Stomach smooth muscle (tissue), 2 donors: ENCODE results near the gene ACADVL.

ENCODE experiments used
- H3K27ac ChIP-seq: one replicate; pipeline ENCODE4 v1.7.0; 2013; ENCODE audit warnings: mild to moderate bottlenecking, low read length, inconsistent platforms
- H3K27me3 ChIP-seq, 2 donors: one replicate each; pipeline ENCODE4 v1.7.0; 2013; ENCODE audit warnings: low read length in 2 of 2; ENCODE audit not compliant: insufficient read depth in 2 of 2, control insufficient read depth in 1 of 2
- H3K36me3 ChIP-seq, 2 donors: one replicate each; pipeline ENCODE4 v1.7.0; 2013; ENCODE audit warnings: low read length in 2 of 2; ENCODE audit not compliant: control insufficient read depth in 2 of 2, insufficient read depth in 2 of 2
- H3K4me1 ChIP-seq: one replicate; pipeline ENCODE4 v1.7.0; 2013; ENCODE audit warnings: low read length; ENCODE audit not compliant: control insufficient read depth, insufficient read depth
- H3K4me3 ChIP-seq, 2 donors: one replicate each; pipeline ENCODE4 v1.7.0; 2013; ENCODE audit warnings: low read length in 2 of 2
- H3K9ac ChIP-seq, 2 donors: one replicate each; pipeline ENCODE4 v1.7.0; 2013; ENCODE audit warnings: low read length in 2 of 2, mild to moderate bottlenecking in 1 of 2
- H3K9me3 ChIP-seq, 2 donors: one replicate each; pipeline ENCODE4 v1.7.0; 2013; ENCODE audit warnings: low read length in 2 of 2; ENCODE audit not compliant: control insufficient read depth in 2 of 2
- donor health status: healthy.
- donor health status: Pancreatic carcinoma.

ACADVL gene

GRCh38 chr17:7218758-7219157, 980 bp upstream of the ACADVL start:
- H3K27ac ChIP-seq = peak overlapping the region; percentile 96
- peaks cover 73% of the 10 kb centered on the region for H3K4me1 ChIP-seq
- peak overlapping the region in 1 of 2 donors; percentile 36 for H3K9ac ChIP-seq
- no peaks in the 10 kb centered on the region for H3K27me3 ChIP-seq
- H3K9me3 ChIP-seq = no peaks in the 10 kb centered on the region
- H3K4me3 ChIP-seq = no peak overlapping the region
- peaks cover 16 to 17% of the 10 kb centered on the region in 2 donors for H3K36me3 ChIP-seq

GRCh38 chr17:7219229-7219811, 418 bp upstream of the ACADVL start:
- Histone ChIP-seq H3K4me3 (peak overlapping the region; percentile 87 to 93), H3K27ac (peak overlapping the region; percentile 96), H3K9me3 (no peaks in the 10 kb centered on the region), H3K4me1 (peaks cover 68% of the 10 kb centered on the region), H3K36me3 (peaks cover 21 to 22% of the 10 kb centered on the region in 2 donors), H3K9ac (peak overlapping the region; percentile 92), H3K27me3 (no peaks in the 10 kb centered on the region)

GRCh38 chr17:7220593-7221277, 997 bp downstream of the ACADVL start:
- Histone ChIP-seq H3K27ac (peak overlapping the region; percentile 96), H3K4me1 (peaks cover 56% of the 10 kb centered on the region), H3K9me3 (no peaks in the 10 kb centered on the region), H3K36me3 (peaks cover 25 to 29% of the 10 kb centered on the region in 2 donors), H3K9ac (peak overlapping the region; percentile 92), H3K4me3 (peak overlapping the region; percentile 87 to 93), H3K27me3 (no peaks in the 10 kb centered on the region)

GRCh38 chr17:7221278-7222092, 1.7 kb downstream of the ACADVL start:
- Histone ChIP-seq H3K9me3 (no peaks in the 10 kb centered on the region), H3K27ac (peak overlapping the region; percentile 96), H3K9ac (peak overlapping the region in 1 of 2 donors; percentile 92), H3K27me3 (no peaks in the 10 kb centered on the region), H3K36me3 (peaks cover 27 to 34% of the 10 kb centered on the region in 2 donors), H3K4me3 (peak overlapping the region in 1 of 2 donors; percentile 87), H3K4me1 (peaks cover 49% of the 10 kb centered on the region)

- peak overlapping the region; percentile 96 for H3K27ac ChIP-seq
- H3K4me1 ChIP-seq = peaks cover 43% of the 10 kb centered on the region
- no peaks in the 10 kb centered on the region for H3K9me3 ChIP-seq
- H3K9ac ChIP-seq = no peak overlapping the region
- no peak overlapping the region for H3K4me3 ChIP-seq
- H3K27me3 ChIP-seq = no peaks in the 10 kb centered on the region
- peaks cover 35 to 42% of the 10 kb centered on the region in 2 donors for H3K36me3 ChIP-seq
Observed at GRCh38 chr17:7222093-7222971, 2.6 kb downstream of the ACADVL start.

- no peak overlapping the region for H3K27ac ChIP-seq
- no peaks in the 10 kb centered on the region for H3K27me3 ChIP-seq
- H3K36me3 ChIP-seq = peaks cover 39 to 45% of the 10 kb centered on the region in 2 donors
- peaks cover 38% of the 10 kb centered on the region for H3K4me1 ChIP-seq
- no peak overlapping the region for H3K9ac ChIP-seq
- no peaks in the 10 kb centered on the region for H3K9me3 ChIP-seq
- H3K4me3 ChIP-seq = no peak overlapping the region
Observed at GRCh38 chr17:7222972-7223292, 3.2 kb downstream of the ACADVL start.

GRCh38 chr17:7223375-7223774, 3.6 kb downstream of the ACADVL start:
- no peak overlapping the region for H3K9ac ChIP-seq
- H3K4me1 ChIP-seq = peaks cover 34% of the 10 kb centered on the region
- no peaks in the 10 kb centered on the region for H3K9me3 ChIP-seq
- H3K27me3 ChIP-seq = no peaks in the 10 kb centered on the region
- H3K36me3 ChIP-seq = peaks cover 43 to 50% of the 10 kb centered on the region in 2 donors
- H3K27ac ChIP-seq = no peak overlapping the region
- no peak overlapping the region for H3K4me3 ChIP-seq

GRCh38 chr17:7224110-7224509, 4.4 kb downstream of the ACADVL start:
- peaks cover 28% of the 10 kb centered on the region for H3K4me1 ChIP-seq
- peaks cover 47 to 57% of the 10 kb centered on the region in 2 donors for H3K36me3 ChIP-seq
- H3K27me3 ChIP-seq = no peaks in the 10 kb centered on the region
- no peak overlapping the region for H3K4me3 ChIP-seq
- no peak overlapping the region for H3K27ac ChIP-seq
- H3K9ac ChIP-seq = no peak overlapping the region
- H3K9me3 ChIP-seq = no peaks in the 10 kb centered on the region

GRCh38 chr17:7224661-7225111, 4.9 kb downstream of the ACADVL start:
- H3K9ac ChIP-seq = no peak overlapping the region
- H3K4me1 ChIP-seq = peaks cover 23% of the 10 kb centered on the region
- H3K4me3 ChIP-seq = no peak overlapping the region
- H3K9me3 ChIP-seq = no peaks in the 10 kb centered on the region
- peaks cover 52 to 62% of the 10 kb centered on the region in 2 donors for H3K36me3 ChIP-seq
- H3K27me3 ChIP-seq = no peaks in the 10 kb centered on the region
- H3K27ac ChIP-seq = no peak overlapping the region

- Histone ChIP-seq H3K9me3 (no peaks in the 10 kb centered on the region), H3K27me3 (no peaks in the 10 kb centered on the region), H3K36me3 (peaks cover 60 to 67% of the 10 kb centered on the region in 2 donors), H3K4me1 (peaks cover 14% of the 10 kb centered on the region), H3K9ac (no peak overlapping the region), H3K4me3 (no peak overlapping the region), H3K27ac (peak overlapping the region; percentile 24)
Observed at GRCh38 chr17:7225711-7226331, 6.1 kb downstream of the ACADVL start.
